ENCODE measurements around the gene HYAL1.

The HYAL1 gene

DNA sequence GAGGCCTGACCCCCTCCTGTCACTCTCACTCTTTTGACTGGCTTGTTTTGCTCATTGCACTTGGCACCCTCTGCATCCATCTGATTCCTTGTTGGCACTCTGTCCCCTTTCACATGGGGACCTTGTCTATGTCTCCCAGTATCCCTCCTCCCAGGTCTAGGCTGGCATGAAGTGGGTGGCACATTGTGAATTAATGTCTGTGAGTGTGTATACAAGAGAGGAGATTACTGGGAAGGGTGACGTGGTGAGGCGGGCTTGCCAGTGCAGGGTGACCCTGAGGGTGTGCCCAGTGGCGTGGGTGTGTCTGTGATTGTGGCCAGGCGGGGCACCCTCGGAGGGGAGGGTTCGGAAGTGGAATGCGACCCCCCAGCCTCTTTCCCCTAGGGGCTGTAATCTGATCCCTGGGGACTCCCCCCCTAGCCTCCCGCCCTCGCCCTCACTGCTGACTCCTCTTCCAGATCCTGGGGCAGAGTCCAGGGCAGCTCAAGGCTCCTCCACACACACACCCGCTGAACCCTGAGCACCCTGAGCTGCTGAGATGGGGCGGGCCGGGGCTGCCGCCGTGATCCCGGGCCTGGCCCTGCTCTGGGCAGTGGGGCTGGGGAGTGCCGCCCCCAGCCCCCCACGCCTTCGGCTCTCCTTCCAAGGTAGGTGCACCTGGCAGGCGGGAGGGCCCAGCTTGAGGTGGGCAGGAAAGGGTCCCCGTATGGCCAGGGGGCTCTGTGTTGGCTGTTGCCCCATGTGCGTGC lies 34.5 kb downstream of the HYAL1 start, which contains the start of gene SEMA3B:
Gene SEMA3B (plus strand): TSS at position 445 of the 749 bp plus-strand sequence. CDS start 94 bp downstream, at position 539.
- no peak for DNase-seq (ENCODE audit: low spot score)
- TF ChIP-seq, protein P1, sequence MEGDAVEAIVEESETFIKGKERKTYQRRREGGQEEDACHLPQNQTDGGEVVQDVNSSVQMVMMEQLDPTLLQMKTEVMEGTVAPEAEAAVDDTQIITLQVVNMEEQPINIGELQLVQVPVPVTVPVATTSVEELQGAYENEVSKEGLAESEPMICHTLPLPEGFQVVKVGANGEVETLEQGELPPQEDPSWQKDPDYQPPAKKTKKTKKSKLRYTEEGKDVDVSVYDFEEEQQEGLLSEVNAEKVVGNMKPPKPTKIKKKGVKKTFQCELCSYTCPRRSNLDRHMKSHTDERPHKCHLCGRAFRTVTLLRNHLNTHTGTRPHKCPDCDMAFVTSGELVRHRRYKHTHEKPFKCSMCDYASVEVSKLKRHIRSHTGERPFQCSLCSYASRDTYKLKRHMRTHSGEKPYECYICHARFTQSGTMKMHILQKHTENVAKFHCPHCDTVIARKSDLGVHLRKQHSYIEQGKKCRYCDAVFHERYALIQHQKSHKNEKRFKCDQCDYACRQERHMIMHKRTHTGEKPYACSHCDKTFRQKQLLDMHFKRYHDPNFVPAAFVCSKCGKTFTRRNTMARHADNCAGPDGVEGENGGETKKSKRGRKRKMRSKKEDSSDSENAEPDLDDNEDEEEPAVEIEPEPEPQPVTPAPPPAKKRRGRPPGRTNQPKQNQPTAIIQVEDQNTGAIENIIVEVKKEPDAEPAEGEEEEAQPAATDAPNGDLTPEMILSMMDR (IDR thresholded peaks at IDR 0.05; ENCODE audit: extremely low read depth, missing control alignments) = no peak

DNA sequence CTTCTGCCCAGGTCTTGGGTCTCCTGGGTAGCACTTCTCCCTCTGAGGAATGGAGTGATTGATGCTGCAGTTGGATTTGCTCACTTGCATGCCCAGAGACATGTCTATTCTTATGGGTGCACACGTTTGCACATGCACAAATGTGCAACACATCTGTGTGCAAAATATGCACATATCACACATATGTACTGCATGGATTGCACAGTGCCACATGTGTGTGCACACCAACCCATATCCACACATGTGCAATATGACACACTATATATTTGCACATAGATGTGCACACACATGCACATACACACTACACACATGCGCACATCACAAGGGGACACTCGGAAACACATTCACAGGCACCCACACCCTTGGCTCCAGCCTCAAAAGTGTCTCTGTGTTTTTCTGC lies 35.1 kb downstream of the HYAL1 start:
- TF ChIP-seq, protein P1 (IDR thresholded peaks at IDR 0.05; ENCODE audit: extremely low read depth, missing control alignments) = no peak
- DNase-seq (ENCODE audit: low spot score) = no peak

DNA sequence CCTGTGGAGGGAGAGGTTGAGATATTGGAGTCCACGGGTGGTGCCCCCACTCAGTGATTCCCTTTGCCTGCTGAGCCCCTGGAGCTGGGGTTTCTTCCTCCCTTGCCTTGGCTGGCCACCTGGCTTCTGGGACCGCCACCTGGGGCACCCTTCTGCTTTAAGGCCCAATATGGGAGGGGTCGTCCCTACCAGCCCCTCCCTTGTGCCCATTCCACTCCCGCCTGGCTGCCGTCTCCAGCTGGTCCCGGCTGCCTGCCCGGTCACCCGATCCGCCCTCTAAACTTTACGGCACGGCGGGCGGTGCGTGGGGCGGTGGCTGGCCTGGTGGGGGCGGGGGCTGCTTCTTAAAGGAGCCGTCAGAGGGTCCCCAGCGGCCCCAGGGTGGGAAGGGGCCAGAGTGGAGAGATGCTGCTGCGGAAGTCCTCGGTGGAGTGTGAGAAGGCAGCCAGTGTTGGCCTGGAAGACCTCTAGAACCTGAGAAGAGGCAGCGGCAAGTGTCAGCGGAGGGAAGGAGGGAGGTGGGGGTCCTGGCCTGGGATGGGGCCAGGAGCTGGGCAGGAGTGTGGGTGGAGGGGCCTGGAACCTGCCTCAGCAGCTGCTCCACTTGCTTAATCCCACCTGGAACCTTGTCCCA lies 36.0 kb downstream of the HYAL1 start:
- DNase-seq (ENCODE audit: low spot score) = no peak
- TF ChIP-seq, protein P1 (IDR thresholded peaks at IDR 0.05; ENCODE audit: extremely low read depth, missing control alignments) = no peak

DNA sequence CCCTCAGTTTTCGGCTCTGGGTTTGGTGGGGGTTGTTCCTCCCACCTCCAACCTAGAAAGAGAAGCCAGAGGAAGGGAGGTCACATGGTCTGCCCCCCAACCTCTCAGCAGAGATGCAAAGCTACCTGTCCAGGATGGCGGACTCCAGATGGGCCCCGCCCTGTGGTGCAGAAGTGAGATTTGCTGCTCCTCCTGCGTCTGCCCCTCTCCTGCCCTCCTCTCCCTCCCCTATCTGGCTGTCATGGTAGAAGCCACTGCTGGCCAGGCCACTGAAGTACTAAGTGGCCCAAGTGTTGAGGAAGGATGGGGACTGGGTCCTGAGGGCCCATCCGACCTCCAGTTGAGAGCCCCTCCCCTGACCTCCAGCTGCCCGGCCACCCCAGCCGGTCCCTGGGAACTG lies 36.5 kb downstream of the HYAL1 start:
- TF ChIP-seq, protein P1 (IDR thresholded peaks at IDR 0.05; ENCODE audit: extremely low read depth, missing control alignments) = no peak
- no peak for DNase-seq (ENCODE audit: low spot score)

DNA sequence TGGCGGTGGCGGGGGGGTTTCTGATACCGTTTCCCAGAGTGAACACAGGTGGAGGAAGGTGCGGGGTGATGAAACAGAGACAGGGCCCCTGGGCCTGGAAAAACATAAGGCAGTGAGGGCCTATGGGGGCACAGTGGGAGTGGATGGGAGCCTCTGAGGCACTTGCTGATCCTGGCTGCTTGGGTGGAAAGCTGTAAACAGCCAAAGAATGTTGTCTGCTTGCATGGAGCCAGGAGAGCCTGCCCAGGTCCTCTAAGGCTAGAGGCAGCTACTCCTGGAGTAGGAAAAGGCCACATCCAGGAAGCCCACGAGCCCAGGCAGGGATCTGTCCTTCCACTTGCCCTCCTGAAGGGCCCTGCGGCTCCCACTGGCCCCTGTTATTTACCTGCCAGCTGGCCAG lies 37.4 kb downstream of the HYAL1 start:
- no peak for DNase-seq (ENCODE audit: low spot score)
- TF ChIP-seq, protein P1 (IDR thresholded peaks at IDR 0.05; ENCODE audit: extremely low read depth, missing control alignments) = no peak

DNA sequence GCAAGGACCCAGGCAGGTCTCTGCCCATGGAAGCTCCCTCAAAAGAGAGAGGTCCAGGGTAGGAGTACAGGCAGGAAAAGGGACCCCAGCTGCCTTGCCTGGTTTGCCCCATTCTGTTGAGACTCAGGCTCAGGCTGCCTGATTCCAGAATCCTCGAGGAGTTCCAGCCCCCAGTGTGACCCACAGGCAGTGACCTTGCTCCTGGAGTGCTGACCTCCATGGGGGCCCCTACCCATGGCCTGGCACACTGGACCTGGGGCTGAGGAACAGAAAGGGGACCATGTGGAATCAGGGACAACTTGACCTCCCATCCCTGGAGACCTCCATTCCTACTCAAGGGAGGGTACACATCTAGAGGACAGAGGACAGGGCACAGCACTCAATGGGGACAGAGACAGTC lies 37.8 kb downstream of the HYAL1 start:
- TF ChIP-seq, protein P1 (IDR thresholded peaks at IDR 0.05; ENCODE audit: extremely low read depth, missing control alignments) = no peak

DNA sequence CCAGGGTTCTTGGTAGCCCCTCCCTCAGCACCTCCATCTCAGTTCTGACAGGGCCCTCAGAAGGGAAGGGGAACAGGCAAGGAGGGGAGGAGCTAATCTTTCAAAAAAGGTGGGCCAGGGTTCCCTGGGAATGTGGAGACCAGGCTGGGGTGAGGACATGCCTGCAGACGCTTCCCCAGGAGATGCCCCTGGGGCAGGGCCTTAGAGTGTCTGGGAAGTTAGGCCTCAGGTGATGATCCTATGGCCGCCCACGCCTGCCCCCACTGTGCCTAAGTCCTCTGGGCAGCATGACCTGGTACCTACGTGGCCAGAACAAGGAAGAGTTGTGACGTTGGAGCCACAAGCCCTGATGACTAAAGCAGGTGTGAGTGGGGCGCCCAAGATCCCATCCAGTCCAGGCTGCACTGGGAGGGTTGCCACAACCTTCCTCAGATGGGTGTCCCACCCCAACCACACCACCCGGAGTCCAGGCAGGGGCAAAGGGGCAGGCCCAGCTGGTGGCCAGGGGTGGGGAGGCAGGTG lies 38.3 kb downstream of the HYAL1 start:
- DNase-seq (ENCODE audit: low spot score) = no peak
- TF ChIP-seq, protein P1 (IDR thresholded peaks at IDR 0.05; ENCODE audit: extremely low read depth, missing control alignments) = no peak

More for the DNA sequence above, 37.8 kb downstream of the HYAL1 start:
- DNase-seq (ENCODE audit: low spot score) = peak; percentile 19
